Stimulated activated CD4-positive, alpha-beta T cell treated with anti-CD3 and anti-CD28 coated beads, Interleukin-12 subunit alpha, Interleukin-12 subunit beta, amount 100 ng/mL, for 24 hours (primary cell): ENCODE measurements around the gene EEFSEC.

ENCODE experiments used
- DNase-seq, 2 experiments: peaks; one replicate each; pipeline ENCODE4 v3.0.0-alpha.2; 2020; ENCODE audit warnings: low read depth in 2 of 2

Gene EEFSEC

DNA sequence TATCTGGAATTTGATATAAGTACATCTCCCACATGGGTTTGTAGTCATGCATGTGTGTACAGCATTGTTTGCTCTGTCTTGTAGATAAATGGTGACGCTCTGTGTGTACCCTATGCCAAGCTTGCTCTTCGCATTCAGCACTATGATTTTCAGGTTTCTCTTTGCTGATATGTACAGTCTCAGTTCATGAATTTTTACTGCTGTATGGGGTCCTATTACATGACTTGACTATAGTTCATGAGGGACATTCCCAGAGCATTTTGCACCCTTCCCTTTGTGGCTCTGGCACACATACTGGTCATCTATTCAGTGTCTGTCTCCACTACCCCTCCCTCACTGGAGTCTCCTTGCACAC is 132.7 kb downstream of the EEFSEC start:
- DNase-seq, result no peak

DNA sequence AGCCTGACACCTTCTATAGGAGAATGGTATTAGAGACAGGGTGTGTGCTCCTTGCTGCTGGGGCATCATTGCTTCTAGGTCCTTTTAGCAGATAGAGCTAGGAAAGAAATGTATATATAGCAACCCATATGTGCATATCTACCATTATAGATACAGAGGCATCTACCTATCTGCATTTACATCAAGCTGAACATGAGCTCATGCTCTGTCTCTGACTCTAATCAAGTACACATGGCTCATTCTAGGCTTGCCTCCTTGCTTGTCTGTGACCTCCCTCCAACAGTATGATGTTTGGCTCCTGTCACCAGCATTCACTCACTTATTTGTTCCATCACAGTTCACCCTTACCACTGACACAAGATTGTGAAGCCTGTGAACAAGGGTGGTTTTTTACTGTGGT is 133.4 kb downstream of the EEFSEC start:
- no peak for DNase-seq

- no peak for DNase-seq
Observed at GRCh38 chr3:128287216-128287615, 133.9 kb downstream of the EEFSEC start.

DNA sequence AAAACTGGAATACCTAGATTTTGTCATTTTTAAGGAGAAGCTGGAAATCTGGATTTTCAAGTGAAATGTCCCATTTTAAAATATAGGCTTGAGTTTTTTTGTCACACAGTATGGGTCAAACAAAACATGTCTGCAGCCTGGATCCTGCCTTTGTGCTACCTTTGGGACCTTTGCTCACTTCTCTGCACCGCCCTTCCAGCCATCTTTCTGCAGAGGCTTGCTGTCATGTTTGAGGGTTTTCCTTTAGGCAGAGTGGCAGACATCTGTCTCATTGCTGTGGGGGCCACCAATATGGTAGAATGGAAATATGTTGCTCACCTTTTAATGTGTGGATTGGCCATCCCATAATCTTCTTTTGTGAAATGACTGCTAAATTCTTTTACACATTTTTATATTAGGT is 136.3 kb downstream of the EEFSEC start:
- DNase-seq, result no peak

- no peak for DNase-seq
Observed at GRCh38 chr3:128290484-128290883, 137.2 kb downstream of the EEFSEC start.

DNA sequence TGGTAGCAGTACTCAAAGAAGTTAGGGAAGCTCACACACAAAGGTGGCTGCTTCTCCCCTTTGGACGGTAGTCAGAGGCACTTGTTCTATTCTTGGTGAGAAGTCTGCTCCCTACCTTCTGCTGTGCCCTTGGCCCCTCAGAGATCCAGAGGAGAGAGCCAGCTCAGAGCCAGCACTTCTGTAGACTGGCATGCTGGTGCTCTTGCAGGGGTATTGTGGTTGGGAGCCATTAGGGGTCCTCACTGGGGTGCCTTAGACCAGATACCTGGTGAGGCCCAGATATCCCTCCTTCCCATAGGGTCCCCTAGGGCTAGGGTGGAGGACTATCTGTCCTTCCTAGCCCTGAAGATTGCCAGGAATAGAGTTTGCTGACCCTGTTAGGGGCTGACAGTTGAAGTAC is 140.6 kb downstream of the EEFSEC start:
- DNase-seq, result no peak

GRCh38 chr3:128294999-128295468 is 141.8 kb downstream of the EEFSEC start:
- no peak for DNase-seq

- no peak for DNase-seq
Observed at GRCh38 chr3:128296469-128297251, 143.4 kb downstream of the EEFSEC start.

GRCh38 chr3:128297401-128298138 is 144.3 kb downstream of the EEFSEC start:
- no peak for DNase-seq

DNA sequence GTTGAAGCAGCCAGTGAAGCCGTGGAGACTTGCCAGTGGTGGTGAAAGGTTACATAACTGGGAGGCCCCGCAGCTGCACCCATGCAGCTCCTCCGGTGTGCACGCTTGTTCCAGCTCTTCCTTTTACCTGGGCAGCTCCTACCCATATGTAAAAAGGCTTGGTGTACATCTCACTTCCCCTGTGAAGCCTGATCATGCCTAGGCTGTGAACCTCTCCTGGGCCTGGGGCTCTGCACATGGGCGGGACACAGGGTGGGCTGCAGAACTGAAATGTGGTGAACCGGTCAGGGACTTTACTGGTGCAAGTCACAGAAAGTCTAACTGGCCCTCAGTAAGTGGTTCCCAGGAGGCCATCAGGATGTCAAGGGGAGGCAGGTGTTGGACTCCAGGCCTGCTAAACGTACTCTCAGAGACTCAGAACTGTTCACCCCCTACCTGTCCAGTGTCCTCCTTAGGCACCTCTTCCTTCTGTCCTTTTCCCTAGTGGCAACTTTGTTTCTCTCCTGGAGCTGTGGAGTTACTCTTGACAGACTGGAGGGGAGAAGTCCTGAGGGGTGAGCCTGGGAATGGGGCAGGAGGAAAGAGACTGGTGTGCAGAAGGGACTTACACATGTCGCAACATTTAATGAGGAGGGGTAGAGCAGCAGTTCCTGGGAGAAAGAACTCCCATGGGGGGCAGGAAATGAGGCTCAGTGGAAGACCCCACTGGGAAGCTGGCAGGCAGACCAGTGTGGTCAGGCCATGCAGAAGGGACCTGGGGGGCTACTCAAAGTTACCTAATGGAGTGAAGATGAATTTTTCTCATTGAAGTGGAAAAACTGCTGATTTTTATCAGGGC is 148.1 kb downstream of the EEFSEC start:
- no peak for DNase-seq

DNA sequence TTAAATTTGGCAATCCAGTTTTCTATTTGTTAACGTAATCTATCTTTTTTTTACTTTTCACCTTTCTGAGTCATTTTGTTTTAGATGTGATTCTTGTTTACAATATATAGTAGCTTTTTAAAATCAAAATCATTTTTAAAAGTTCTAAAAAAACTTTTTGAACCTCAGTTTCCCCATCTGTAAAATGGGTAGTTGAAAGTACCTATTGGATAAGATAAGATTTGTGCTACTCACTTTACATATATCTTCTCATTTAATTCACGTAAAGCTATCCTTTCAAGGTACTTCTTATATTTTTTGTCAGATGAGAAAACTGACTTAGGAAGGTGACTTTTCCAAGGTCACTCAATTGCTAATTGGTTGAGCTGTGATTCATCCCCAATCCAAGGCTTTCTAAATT is 153.2 kb downstream of the EEFSEC start:
- no peak for DNase-seq

DNA sequence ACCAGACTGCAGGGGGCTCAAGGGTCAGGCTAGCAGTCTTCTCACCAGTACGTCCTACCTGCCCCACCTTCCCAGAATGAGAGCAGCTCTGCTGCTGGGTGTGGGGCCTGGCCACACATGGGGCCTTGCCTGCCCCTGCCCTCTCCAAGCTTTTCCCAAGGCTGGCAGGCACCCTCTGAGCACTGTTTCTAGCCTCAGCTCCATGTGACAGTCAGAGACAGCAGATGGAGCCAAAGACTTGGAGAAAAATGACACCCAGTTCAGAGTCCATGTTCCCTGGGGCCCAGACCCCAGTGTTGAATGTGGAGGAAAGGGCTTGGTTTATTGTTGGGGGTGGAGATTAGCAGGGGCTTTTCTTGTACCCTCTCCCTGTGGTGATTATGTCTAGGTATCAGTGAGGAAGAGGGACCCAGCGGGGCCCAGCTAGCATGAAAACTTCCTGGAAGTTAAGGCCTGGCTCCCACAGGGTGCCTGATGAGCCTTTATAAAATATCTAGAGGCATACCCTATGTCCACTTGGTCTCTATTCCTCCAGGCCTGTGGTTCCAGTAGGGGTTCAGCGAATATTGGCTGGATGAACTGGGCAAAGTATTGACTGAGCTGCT is 153.8 kb downstream of the EEFSEC start:
- DNase-seq, result no peak

DNA sequence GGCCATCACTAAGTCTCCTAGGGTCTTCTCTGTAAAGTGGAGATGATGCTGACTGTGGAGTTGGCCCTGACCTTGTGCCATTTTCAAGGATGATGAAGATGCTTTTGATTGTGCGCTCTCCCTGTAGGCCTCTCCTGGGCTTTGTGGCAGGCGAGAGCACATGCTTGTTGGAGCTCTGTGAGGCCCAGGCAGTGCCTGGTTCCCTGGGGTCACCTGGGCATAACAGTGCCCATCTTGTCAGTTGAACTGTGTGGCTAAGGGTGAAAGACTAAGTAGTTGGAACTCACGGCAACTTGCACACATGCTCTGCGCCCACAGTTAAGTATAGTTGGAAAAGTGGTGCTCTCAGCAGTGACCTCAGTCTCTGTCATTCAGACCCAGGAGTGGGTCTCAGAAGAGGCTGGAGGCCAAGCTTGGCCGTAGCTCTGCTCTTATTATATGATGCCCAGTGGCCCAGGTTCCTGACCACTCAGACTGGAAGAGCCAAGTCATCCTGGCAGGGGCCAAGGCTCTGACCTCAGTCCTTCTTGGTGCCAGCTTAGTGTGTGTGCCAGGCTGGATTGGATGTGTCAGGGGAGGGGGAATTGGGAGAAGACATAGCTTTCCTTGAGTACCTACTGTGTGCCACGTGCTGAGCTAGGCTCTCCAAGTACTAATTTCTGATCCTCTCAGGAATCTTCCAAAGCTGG is 154.6 kb downstream of the EEFSEC start:
- DNase-seq, result no peak

- DNase-seq, result no peak
Observed at GRCh38 chr3:128309026-128309425, 155.7 kb downstream of the EEFSEC start.

DNA sequence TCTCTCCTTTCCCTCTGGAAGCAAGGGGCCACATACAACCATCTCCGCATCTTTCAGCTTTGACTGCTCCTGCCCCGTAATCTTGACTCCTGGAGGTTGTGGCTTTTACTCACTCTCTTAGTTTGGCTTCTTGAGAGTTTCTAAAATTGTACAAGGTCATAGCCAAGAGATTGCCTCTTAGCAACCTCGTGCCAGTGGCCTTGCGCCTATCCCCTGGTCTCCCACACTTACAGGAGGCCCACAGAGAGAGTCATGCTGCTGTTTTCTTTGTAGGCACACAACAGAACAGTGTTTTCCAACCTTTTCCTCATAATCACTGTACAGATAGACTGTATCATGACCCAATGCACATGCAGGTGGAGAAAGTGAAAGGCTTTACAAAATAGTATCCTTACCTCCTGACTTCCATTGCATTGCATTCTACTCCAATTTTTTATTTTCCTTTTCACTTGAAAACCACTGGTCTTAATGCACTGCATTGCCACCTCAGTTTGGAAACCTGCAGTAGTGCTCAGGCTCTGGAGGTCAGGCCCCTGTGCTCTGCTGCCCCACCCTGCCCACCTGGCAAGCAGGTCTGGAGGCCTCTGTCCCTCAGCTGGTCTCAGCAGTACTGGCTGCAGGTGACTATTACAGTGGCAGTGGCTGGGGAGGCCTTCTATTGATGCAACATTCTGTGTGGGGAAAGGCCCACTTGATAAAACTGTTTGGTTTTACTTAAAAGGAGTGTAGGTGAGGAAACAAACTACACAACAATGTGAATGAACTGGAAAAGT is 157.2 kb downstream of the EEFSEC start:
- no peak for DNase-seq

DNA sequence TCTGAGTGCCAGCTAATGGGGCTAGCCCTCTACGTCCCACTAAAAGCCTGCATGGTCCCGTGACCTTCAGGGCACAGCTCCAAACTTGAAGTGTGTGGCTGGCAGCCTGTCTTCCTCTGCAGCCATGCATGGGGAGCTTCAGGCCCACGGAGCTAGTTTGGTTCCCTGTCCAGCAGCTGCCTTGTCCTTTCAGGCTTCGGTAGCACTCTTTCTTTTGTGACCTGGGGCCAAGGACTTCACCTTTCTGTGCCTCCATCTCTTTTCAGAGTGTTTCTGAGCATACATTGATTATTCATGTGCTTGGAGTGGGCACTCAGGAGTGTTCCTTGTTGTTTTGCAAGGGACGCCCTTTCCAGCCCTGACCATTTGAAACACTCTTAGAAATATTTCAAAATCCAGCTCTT is 158.2 kb downstream of the EEFSEC start:
- DNase-seq, result no peak

GRCh38 chr3:128312271-128312670 is 159.0 kb downstream of the EEFSEC start:
- no peak for DNase-seq

DNA sequence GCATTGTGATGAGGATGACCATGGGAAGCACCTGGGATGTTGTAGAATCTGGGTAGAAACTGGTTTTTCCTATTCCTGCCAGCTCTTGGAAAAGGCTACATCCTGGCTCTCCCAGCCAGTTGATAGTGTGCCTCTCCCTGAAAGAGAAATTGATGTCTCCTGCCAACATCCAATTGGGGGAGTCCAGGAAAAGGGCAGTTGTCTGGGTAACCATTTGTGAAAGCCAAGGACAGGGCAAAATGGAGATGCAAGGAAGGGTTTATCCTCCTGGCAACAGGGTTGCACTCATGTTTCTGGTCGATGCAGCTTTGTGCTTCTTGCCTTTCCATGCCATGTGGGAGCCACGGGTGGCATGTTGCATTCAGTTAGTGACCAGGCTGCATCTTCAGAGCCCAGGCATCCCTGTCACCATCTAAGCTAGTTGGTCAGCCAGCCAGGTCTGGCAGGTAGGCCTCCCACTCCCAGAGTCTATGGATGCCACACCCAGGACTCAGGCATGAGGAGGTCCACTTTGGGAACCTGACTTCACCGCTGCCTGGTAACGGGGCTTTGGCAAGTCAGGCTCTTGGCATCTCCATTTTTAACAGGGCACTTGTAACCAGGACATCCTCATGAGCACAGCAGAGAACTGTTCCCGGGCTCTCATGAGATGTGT is 159.9 kb downstream of the EEFSEC start:
- DNase-seq, result no peak

DNA sequence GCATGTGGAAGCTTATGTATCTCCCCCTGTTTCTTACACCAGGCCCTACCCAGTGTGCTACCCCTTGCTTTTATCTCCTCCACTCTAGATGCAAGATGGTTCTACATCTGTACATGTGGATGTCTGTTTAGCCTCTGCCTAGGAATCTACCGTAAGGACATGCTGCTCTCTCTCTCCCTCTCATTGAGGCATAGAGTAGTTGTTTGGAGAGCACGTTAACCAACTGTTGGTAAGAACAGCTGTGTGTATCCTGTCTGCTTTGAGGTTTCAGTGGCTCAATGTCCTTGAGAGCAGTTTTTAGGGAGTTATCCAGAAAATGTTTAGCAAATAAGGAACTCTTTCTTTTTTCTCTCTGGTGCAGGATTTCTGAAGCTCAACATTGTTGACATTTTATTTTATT is 160.7 kb downstream of the EEFSEC start:
- DNase-seq, result no peak

GRCh38 chr3:128315313-128315712 is 162.0 kb downstream of the EEFSEC start:
- DNase-seq, result no peak
